ENCODE measurements around the gene FKBP7.
"Not testable (repeated sequence)": the region's sequence is repeated elsewhere in the genome, so short reads cannot be mapped to it uniquely, and the experiment has no call there.

DNA sequence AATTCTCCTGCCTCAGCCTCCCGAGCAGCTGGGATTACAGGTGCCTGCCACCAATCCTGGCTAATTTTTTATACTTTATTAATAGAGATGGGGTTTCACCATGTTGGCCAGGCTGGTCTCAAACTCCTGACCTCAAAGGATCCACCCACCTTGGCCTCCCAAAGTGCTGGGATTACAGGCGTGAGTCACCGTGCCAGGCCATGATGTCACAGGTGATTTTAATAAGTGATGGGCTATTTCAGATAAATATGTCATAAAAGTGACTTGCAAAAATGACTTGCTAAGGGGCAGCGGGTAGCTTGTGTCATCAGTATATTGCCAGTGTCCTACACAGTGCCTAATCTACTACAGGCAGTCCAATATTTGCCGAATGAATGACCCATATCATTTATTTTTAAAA lies 7.1 kb downstream of the FKBP7 start:
- TF ChIP-seq, protein P1, sequence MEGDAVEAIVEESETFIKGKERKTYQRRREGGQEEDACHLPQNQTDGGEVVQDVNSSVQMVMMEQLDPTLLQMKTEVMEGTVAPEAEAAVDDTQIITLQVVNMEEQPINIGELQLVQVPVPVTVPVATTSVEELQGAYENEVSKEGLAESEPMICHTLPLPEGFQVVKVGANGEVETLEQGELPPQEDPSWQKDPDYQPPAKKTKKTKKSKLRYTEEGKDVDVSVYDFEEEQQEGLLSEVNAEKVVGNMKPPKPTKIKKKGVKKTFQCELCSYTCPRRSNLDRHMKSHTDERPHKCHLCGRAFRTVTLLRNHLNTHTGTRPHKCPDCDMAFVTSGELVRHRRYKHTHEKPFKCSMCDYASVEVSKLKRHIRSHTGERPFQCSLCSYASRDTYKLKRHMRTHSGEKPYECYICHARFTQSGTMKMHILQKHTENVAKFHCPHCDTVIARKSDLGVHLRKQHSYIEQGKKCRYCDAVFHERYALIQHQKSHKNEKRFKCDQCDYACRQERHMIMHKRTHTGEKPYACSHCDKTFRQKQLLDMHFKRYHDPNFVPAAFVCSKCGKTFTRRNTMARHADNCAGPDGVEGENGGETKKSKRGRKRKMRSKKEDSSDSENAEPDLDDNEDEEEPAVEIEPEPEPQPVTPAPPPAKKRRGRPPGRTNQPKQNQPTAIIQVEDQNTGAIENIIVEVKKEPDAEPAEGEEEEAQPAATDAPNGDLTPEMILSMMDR (IDR thresholded peaks at IDR 0.05), result not testable (repeated sequence)
- not testable (repeated sequence) for TF ChIP-seq EP300, POLR2A (IDR thresholded peaks at IDR 0.05)

Data from ovary (tissue), 3 donors.